Measurements from ENCODE around the gene KIF25. TPM values are rescaled to one million over a fixed set of nuclear protein-coding genes. Genes with fewer than 3 reads are reported as not detected.

The KIF25 gene
- total RNA-seq, 1 experiment from 2014 or later: 0.59 TPM

GRCh38 chr6:167979436-167980139 lies 17.9 kb upstream of the KIF25 start:
- H4K91ac ChIP-seq (ENCODE audit: insufficient read length, low read depth, low read length): no peak overlapping the region
- no peak overlapping the region for H2AK5ac ChIP-seq (ENCODE audit: insufficient read length, low read length)
- no peak overlapping the region for H4K8ac ChIP-seq (replicated peaks; ENCODE audit: insufficient read length, low read depth, low read length)
- WGBS (ENCODE audit: extremely low coverage, insufficient read length, low lambda C conversion rate): no CpG with 5 or more reads among the region's 12 CpGs
- no peak overlapping the region for H3K4ac ChIP-seq (ENCODE audit: low read depth, low read length)
- Mint-ChIP-seq H3K36me3 (ENCODE audit: insufficient read depth in 1 of 3, low read depth in 3 of 3) (peaks cover 3 to 4% (median 3%) of the 10 kb centered on the region in 3 experiments; a peak in 2 of 7 replicates), H3K27ac (peak overlapping the region in 1 of 3 experiments; percentile 61; a peak in 1 of 7 replicates), H3K4me1 (peaks cover 0 to 4% of the 10 kb centered on the region in 2 experiments; a peak in 2 of 4 replicates), H3K9me3 (peaks cover 5 to 6% of the 10 kb centered on the region in 2 experiments; a peak in 3 of 5 replicates), H3K27me3 (ENCODE audit: low read depth) (no peaks in the 10 kb centered on the region), H3K4me3 (no peak overlapping the region)
- H3K56ac ChIP-seq (ENCODE audit: insufficient read length, low read depth, low read length): no peak overlapping the region
- no peak overlapping the region for H2BK20ac ChIP-seq (ENCODE audit: low read depth, low read length, poor library complexity, severe bottlenecking)
- no peaks in the 10 kb centered on the region for H3K79me1 ChIP-seq (ENCODE audit: insufficient read depth, low read depth, low read length, poor library complexity, severe bottlenecking)
- H2AFZ ChIP-seq (ENCODE audit: low read length): no peak overlapping the region
- H3K9me3 ChIP-seq (ENCODE audit: control insufficient read depth, low read depth, low read length): no peaks in the 10 kb centered on the region
- no peak overlapping the region for H4K5ac ChIP-seq (ENCODE audit: insufficient read length, low read depth, low read length)
- H3K9ac ChIP-seq (ENCODE audit: extremely low read depth, insufficient read length, low read length): no peak overlapping the region
- no peaks in the 10 kb centered on the region for H3K4me1 ChIP-seq (ENCODE audit: insufficient read depth, low read length)
- H2BK15ac ChIP-seq (ENCODE audit: low read depth, low read length): no peak overlapping the region
- no peak overlapping the region for H3K18ac ChIP-seq (ENCODE audit: insufficient read length, low read depth, low read length)
- no peak overlapping the region for H2BK12ac ChIP-seq (ENCODE audit: insufficient read length, low read depth, low read length)
- no peak for DNase-seq
- H3K23me2 ChIP-seq (ENCODE audit: insufficient read length, low read depth, low read length, poor library complexity, severe bottlenecking): no peaks in the 10 kb centered on the region
- H3K4me2 ChIP-seq (ENCODE audit: insufficient read depth, insufficient read length, low read length): no peak overlapping the region
- no peak overlapping the region for H2BK120ac ChIP-seq (ENCODE audit: low read depth, low read length, poor library complexity, severe bottlenecking)
- H3K79me2 ChIP-seq (ENCODE audit: insufficient read depth, low read length): no peaks in the 10 kb centered on the region
- no peaks in the 10 kb centered on the region for H3K27me3 ChIP-seq (ENCODE audit: insufficient read depth, low read length)
- H3K27ac ChIP-seq (ENCODE audit: insufficient read length, low read depth, low read length): no peak overlapping the region
- no peak overlapping the region for H2BK5ac ChIP-seq (ENCODE audit: insufficient read length, low read length)
- no peak for TF ChIP-seq CTCF (conservative IDR thresholded peaks at IDR 0.05)
- H3T11ph ChIP-seq (ENCODE audit: low read length): no peak overlapping the region
- H3K23ac ChIP-seq (ENCODE audit: insufficient read length, low read depth, low read length): no peak overlapping the region
- H3K14ac ChIP-seq (ENCODE audit: insufficient read depth, low read length): no peak overlapping the region
- H4K20me1 ChIP-seq (ENCODE audit: control insufficient read depth, insufficient read depth, insufficient read length): no peaks in the 10 kb centered on the region

All from H9 (cell line).